GM18508 (cell line): ENCODE results near the gene LYST.
"Not testable (repeated sequence)": the region's sequence is repeated elsewhere in the genome, so short reads cannot be mapped to it uniquely, and the experiment has no call there.

Source experiments
- ATAC-seq: cut with Tn5 transposase; IDR thresholded peaks from one replicate; pipeline ENCODE4 v1.9.1; 2021; ENCODE audit warnings: moderate number of reproducible peaks; ENCODE audit not compliant: insufficient read depth, unreplicated experiment

The LYST gene

DNA sequence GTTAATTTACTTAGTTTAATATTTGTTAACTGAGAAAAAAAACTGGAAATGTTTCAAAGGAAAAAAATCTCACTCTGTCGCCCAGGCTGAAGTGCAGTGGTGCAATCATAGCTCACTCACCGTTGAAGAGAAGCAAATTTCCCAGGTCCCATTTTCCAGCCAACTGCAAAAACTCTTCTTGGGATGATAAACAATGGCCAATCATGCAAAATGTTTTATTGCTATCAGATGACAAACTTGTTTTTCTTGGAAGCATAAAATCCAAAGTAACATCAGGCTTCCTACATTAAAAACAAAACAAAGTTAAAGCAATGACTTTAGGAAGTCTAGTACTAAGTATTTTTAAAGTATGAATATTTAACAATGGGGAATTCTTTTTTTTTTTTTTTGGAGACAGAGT, 84.9 kb downstream of the LYST start:
- ATAC-seq: no peak

DNA sequence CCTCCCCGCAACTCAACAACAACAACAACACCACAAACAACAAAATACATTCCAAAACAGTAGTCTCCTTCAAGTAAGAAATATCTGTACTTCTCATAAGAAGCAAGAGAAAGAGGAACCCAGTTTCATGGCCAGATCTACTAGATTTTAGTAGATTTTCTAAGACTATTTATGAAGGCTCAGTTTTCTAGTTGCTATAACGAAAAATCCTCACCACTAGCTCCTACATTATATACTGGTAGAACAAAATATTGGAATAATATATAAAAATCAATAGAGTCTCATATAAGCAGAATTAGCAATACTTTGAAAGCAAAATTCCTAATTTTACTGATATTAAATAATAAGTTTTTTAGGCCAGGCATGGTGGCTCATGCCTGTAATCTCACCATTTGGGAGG, 86.9 kb downstream of the LYST start:
- ATAC-seq: no peak

DNA sequence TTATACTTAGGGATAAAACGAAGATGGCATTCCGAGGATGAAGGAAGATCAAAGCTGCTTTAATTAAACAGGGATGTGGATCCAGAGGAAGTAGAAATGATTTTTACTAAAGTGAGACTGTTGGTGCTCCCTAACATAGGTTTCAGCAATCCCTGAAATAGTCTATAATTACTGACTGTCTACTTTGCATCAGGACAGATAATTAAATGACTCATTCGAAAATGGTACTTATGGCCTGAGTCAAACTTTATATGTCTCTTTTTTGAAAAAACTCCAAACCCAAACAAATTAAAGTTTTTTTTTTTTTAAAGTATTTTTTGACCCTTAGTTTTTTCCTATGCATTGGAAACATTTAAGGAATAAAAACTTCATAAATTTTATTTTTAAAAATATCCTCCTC, 90.3 kb downstream of the LYST start:
- no peak for ATAC-seq

DNA sequence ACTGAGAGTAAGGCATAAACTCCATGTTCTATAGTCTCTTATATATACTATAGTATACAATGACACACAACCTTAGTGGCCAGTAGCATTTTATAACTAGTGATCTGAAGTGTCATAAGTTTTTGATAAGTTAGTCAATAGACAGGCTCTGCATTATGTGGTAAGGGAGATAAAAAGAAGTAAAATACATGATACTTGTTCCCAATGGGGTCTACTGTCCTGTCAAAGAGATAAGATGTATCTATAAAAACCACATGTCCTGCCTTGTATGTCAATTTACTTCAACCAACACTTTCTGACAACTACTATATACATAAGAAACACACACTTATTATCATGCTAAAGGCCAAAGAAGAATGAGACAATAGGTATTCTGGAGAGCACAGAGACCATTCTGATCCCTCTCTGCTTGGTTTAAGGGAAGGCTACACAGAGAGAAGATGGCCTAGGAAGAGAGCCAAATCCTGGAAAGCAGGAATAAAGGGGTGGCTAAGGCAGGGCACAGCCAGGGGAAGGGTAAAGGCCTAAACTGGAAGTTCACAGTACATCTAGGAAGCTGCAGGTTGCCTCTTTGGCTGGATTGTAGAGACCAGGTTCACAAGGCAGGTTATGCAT, 91.4 kb downstream of the LYST start:
- no peak for ATAC-seq

DNA sequence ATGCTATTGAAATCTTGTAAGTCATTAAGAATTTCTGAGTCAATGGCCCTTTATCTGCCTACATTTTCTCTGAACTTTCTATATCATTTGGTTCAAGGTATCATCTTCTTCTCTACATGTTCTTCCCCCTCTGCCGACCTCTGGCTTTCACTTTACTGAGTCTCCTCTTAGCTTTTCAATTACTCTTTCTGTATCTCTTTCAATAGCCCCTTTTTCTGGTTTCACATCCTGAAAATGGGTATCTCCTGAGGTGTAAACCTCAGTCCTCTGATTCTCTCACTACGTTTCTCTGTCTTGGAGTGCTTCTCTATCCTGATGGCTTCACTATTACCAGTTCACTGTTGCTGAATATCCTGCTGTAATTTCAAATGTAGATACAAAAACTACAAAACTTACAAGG, 98.9 kb downstream of the LYST start:
- peak; percentile 95 for ATAC-seq

DNA sequence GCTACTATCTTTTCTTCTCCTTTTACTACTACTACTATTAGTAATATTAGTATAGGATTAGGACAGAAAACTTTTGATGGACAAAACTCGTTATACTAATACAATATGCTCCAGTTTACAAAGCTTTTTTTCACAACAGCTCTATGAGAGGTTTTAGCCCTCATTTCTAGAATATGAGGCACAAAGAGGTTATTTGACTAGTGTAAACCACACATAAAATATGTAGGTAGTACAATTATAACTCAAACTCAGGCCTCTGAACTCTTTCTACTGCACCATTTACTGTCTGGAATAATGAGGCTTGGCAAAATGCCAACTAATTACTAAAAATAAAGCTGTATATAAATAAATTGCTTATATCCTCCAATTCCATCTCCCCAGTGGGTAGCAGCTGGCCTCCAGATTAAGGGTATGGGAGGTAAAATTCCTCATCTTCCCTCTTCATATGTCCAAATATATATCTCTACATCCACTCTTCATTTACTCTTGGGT, 99.9 kb downstream of the LYST start:
- ATAC-seq: no peak

DNA sequence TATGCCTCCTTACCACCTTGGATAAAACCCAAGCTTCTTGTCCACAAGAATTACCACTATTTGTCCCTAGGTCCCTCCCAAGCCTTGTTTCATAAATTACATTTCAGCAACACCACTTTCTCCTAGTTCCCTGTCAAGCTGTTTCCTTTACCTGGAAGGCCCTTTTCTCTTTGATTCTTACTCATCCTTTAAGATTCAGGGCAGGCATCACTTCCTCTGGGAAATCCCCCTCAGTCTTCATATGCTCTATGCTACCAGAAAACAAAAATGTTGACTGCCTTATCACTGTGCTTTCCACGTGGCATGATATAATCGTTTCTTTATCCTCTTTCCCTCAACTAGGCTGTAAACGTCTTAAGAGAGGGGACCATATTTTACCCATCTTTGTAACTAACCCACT, 102.7 kb downstream of the LYST start:
- no peak for ATAC-seq

DNA sequence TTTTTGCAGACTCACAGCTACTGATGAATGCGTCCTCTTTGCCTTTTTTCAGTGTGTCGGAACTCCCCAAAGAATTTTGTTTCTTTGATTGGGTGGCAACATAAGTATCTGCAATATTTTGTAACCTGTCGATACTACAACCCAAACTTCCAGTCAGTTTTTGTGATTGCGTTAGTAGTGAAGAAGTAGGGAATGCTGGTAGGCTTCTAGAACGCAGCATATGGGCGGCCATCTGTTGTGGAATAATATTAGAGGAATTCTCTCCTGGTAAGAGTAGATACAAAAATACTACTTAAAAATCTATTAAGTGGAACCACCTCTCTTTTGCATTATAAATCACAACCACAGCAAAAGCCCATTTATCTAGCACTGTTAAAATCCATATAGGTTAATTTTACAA, 107.4 kb downstream of the LYST start:
- ATAC-seq: no peak

DNA sequence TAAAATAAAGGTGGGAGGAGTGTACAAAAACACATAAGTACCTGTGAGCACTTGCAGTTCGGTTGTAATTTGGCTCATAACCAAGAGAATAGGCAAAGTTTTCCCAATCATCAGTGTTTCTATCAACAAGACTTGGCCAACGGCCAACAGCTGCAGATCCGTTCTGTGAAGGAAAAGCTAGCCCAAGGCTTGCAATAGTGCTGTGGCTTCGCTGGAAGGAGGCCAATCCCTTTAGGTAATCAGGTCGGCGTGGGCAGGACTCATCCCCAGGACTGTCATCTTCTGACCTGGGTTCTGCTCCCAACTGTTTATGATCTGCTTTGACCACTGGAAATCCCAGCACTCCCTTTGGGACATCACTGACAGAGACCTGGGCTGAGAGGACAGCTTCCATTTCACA, 107.8 kb downstream of the LYST start:
- ATAC-seq: no peak

DNA sequence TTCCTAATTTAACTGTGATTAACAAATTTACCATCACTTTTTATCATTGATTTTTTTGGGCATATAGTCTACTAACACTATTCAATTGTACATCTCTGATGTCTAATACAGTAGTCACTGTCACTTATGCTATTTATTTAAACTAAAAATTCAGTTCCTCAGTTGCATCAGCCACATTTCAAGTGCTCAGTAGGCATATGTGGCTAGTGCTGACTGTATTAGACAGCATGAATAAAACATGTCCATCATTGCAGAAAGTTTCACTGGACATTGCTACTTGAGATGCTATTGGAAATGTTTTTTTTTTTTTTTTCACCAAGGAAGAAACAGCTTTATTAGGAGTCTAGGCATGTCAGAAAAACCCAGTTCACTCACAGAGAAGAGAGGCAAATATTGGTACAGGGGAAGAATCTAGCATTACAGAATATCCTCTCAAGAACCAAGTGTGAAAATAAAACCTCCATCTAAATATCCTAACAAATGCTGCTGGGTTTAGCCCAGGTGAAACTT, 109.1 kb downstream of the LYST start:
- no peak for ATAC-seq

DNA sequence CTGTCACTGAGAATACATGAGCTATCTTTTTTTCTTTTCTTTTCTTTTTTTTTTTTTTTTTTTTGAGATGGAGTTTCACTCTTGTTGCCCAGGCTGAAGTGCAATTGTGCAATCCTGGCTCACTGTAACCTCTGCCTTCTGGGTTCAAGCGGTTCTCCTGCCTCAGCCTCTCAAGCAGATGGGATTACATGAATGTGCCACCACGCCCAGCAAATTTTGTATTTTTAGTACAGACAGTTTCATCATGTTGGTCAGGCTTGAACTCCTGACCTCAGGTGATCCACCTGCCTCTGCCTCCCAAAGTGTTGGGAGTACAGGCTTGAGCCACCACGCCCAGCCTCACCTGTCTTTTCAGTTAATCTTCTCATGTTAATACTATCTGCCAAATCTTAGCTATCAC, 112.5 kb downstream of the LYST start:
- ATAC-seq: not testable (repeated sequence)

DNA sequence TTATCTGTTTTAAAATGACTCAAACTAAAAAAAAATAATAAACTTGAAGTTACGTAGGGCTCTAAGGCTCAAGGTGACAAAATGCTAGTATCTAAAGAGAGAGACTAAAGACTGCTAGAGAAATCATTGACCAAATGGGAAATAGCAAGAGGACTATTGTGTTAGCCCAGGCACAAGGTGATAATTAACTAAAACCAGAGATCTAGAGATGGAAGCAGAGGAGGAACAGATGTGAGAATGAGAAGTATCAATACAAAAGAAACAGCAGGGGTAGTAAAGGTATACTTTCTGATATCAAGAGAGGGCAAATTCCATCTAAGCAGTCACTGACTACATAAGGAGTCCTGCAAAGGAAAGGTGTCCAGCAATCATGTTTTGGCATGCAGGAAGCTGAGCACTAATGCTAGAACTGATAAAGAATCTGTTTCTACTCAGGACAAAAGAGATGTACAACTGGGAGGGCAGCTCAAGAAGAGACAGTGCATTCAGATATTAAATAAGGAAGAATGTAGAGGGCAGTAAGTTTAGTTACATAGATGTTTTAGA, 116.9 kb downstream of the LYST start:
- ATAC-seq: no peak

DNA sequence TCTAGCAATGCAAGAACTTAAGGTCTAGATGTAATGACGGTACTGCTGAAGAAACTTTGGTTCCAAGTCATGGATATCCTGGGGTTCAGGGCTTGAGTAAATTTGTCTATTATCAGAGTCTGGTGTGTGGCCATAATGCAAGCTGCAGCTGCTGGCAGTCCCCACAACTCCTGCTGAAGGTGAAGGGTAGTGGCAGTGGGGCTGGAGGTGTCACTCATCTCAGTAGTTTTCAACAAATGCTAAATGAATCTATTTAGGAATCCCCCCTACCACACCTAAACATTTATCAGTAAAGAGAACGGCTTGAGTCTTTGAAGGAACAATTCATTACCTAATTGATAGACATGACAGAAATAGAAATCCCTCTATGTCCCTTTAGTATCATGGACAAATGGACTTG, 118.0 kb downstream of the LYST start:
- no peak for ATAC-seq

DNA sequence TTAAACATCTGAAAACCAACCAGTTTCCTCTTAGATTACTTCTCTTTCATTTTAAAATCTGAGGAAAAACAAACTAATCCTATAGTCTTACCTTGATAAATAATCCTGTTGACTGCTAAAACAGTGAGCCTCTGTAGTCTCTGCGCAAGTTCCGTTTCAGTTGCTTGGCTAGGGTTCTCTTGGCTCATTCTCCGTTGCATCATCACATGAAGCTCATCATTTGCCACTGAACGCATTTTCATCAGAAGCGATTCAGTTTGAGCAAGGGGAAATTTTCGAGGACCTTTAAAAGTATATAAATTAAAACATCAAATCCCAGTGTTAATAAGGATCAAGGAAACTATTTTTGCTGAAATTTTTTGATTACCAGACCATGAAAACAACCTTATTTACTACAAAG, 120.5 kb downstream of the LYST start:
- no peak for ATAC-seq

DNA sequence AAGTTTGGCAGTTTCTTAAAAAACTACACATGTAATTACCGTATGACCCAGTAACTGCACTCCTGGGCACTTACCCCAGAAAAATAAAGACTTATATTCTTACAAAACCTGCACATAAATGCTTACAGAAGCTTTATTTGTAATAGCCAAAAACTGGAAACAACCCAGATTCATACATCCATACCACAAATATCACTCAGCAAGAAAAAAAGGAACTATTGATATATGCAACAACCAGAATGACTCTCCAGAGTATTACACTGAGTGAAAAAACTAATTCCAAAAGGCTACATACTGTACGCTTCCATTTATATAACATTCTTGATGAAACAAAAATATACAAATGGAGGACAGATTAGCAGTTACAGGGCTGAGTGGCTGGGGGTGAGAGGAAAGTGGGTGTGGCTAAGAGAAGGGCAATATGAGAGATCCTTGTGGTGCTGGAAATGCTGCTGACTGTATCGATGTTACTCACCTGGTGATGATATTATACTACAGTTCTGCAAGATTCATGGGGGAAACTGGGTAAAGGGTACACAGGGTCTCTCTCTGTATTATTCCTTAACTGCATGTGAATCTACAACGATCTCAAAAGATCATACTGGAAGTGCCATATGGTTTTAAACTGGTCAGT, 121.1 kb downstream of the LYST start:
- no peak for ATAC-seq

DNA sequence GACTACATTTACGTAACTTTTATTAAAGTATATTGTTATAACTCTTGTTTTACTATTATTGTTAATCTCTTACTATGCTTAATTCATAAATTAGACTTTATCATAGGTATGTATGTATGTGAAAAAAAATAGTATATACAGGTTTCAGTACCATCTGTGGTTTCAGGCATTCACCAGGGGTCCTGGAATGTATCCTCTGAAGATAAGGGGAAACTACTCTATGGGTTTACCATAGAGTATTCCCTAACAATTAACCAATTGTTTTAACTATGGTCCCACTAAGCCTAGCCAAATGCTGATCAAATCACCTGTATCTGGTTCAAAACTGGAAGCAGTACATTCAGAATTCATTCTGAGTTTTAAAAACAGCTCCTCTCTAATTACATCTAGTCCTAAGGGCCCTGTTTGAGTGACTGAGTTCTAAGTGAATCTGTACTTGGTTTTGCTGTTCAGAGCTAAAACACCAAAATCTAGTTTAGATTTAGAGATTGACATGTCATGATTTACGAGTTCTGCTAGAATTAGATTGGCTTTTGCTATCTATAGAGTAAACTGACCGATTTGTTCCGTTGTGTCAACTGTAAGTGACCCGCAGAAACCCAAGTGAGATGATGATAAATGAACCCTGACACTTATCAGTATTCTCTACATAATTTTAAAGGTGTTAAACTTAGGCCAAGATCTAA, 123.6 kb downstream of the LYST start:
- no peak for ATAC-seq

DNA sequence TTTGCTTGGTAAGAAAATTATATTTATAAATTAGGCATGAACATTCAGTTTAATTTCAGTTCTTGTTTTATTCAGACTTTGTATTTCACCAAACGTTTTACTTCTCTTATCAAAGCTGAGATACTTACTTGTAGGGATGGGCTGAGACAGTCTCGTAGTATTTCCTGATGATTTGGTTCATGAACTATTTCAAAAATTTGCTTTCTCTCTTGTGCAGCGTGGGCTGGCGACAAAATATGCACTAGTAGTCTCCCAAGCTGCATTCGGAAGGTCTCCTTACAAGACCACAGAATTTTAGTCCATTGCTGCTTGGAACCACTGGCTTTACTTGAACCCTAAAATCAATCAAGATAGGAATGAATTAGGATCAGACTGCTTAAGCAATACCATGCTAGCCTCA, 125.4 kb downstream of the LYST start:
- ATAC-seq: no peak

DNA sequence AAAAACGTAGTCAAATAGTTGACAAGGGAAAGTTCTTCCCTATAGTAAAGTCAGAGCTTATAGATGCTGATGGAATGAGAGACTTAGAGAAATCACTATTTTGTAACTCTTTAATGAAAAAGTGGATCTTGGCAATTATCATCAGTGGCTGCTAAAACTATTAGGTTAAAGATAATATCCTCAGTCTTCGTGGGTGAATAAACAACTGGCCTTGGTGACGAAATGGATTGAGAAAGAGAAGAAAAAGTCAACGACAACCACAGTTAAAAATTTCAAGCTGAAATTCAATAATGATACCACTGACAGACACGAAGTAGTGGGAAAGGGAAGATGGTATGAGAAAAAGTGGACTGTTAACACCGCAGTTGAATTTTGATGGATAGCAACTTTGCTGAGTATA, 127.1 kb downstream of the LYST start:
- no peak for ATAC-seq

DNA sequence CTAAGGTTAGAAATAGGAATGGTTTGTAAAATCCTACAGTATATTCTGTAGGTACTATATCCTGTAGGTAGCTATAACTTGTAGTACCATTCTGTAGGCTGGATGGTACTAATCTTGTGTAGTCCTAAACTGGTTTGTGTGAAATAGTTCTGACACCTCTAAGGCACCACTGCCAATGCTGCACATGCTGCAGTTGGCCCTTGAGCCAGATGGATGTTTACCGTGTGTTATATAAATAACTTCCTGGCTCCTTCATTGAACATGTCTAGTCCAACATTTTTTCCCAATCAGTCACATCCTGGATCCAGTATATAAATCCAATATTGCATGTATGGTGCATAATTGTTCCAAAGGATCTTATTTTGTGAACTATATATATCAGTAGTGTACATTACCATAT, 127.6 kb downstream of the LYST start:
- ATAC-seq: no peak

DNA sequence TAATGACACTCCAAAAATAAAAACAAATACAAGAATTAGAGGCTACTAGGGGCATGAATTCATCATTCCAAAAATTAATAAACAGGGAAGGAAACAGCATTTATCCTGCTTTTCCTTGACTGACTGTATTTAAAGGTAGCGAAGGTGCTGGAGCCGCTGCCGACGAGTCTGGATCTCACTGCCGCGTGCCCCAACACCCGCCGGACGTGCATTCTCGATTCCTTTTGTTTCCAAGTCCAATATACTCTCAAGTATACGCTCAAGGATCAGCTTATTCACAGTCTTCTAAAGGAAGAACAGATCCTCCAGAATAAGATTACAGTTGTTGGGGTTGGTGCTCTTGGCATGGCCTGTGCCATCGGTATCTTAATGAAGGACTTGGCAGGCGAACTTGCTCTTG, 129.0 kb downstream of the LYST start:
- ATAC-seq: no peak

DNA sequence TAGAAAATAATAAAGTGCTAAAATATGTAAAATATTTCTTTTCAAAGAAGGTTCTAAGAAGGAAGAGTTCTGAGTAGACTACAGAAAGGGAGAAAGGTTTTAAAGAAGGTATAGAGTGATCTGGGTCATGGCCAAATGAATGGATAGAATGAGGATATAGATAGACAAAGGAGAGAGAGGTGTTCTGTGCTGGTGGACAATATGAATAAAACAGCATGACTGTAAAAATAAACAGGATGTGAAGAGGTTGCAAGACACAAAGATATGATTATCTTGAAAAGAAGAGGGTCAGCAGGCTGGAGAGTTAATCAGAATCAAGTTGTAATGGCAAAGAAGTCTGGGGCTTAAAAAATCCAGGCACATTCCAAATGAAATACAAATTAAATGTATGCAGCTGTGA, 130.4 kb downstream of the LYST start:
- ATAC-seq: no peak
